Tibial artery (tissue), 4 donors: ENCODE results near the gene MFSD6.

ENCODE experiments used
- DNase-seq, 2 donors: peaks; one replicate each; pipeline ENCODE4 v3.0.0-alpha.2; 2019
- H3K27ac ChIP-seq, 2 donors: fragments of 200-600 bp; sonication (generic) in 1 of 2; 1 replicate in 1 of 2; 2 replicates in 1 of 2; pipeline ENCODE4 v1.5.1; 2018 to 2019; ENCODE audit warnings: mild to moderate bottlenecking in 1 of 2
- H3K27me3 ChIP-seq, 2 donors: fragments of 200-600 bp; sonication (generic) in 1 of 2; one replicate each; pipeline versions ENCODE4 v1.5.1 to v1.6.0; 2016 to 2019
- H3K36me3 ChIP-seq, 3 donors: fragments of 200-600 bp; sonication (generic) in 2 of 3; one replicate each; pipeline ENCODE4 v1.5.1; 2016 to 2019; ENCODE audit warnings: mild to moderate bottlenecking in 2 of 3
- H3K4me1 ChIP-seq, 4 donors: fragments of 200-600 bp; sonication (generic) in 2 of 4; 1 replicate in 3 of 4; 2 replicates in 1 of 4; pipeline ENCODE4 v1.5.1; 2016 to 2019
- H3K4me3 ChIP-seq, 2 donors: fragments of 200-600 bp; sonication (generic) in 1 of 2; 1 replicate in 1 of 2; 2 replicates in 1 of 2; pipeline ENCODE4 v1.5.1; 2018 to 2019; ENCODE audit warnings: mild to moderate bottlenecking in 2 of 2
- H3K9me3 ChIP-seq, 3 donors: fragments of 200-600 bp; sonication (generic) in 1 of 3; one replicate each; pipeline ENCODE4 v1.5.1; 2016 to 2019
- CTCF ChIP-seq, 2 experiments: fragments of 200-600 bp in 1 of 2; fragments of 450-650 bp in 1 of 2; IDR thresholded peaks; one replicate each; pipeline ENCODE4 v1.5.1; 2017 to 2019; ENCODE audit warnings: antibody characterized with exemption in 2 of 2, mild to moderate bottlenecking in 1 of 2, moderate library complexity in 1 of 2
- intact Hi-C: fragments of 100-400 bp; cut with DNase I; formaldehyde crosslinking; loops from one replicate; pipeline ENCODE4 v1.15.0; 2023; ENCODE audit warnings: low total_unique reads

MFSD6 gene

GRCh38 chr2:190410166-190410565 lies 2.0 kb downstream of the MFSD6 start:
- intact Hi-C loops = no loop called here
- H3K27me3 ChIP-seq = no peaks in the 10 kb centered on the region
- H3K27ac ChIP-seq = no peak overlapping the region
- no peak for DNase-seq
- no peaks in the 10 kb centered on the region for H3K9me3 ChIP-seq
- H3K36me3 ChIP-seq = no peaks in the 10 kb centered on the region
- peaks cover 0 to 14% (median 9%) of the 10 kb centered on the region in 4 donors for H3K4me1 ChIP-seq
- H3K4me3 ChIP-seq = no peak overlapping the region
- no peak for TF ChIP-seq CTCF (IDR thresholded peaks at IDR 0.05)

GRCh38 chr2:190412966-190413365 lies 4.8 kb downstream of the MFSD6 start:
- intact Hi-C loops = no loop called here
- Histone ChIP-seq H3K9me3 (no peaks in the 10 kb centered on the region), H3K27me3 (no peaks in the 10 kb centered on the region), H3K4me3 (no peak overlapping the region), H3K36me3 (no peaks in the 10 kb centered on the region), H3K27ac (no peak overlapping the region), H3K4me1 (peaks cover 0 to 14% (median 7%) of the 10 kb centered on the region in 4 donors)
- DNase-seq = no peak
- TF ChIP-seq CTCF (IDR thresholded peaks at IDR 0.05) = no peak

DNA sequence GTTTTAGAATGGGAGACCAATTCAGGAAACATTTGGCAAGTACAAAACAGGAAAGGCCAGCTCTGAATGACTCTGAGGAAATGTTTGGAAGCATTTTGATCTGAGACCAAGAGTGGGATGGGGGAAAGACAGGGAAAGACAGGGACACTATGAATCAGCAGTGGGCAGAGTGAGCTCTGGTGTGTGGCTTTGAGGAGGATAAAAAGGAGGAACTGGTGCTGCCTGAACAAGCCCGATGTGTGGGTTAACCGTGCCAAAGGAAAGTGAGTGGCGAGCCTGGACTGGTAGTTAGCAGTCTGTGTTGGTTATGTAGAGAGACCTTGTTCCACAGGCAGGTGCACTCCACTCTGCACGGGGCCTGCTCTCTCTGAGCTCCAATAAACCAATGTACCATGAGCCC lies 5.3 kb downstream of the MFSD6 start:
- Histone ChIP-seq H3K4me1 (peaks cover 0 to 14% (median 7%) of the 10 kb centered on the region in 4 donors), H3K4me3 (no peak overlapping the region), H3K27ac (no peak overlapping the region), H3K36me3 (no peaks in the 10 kb centered on the region), H3K27me3 (no peaks in the 10 kb centered on the region), H3K9me3 (no peaks in the 10 kb centered on the region)
- DNase-seq = no peak
- intact Hi-C loops = no loop called here
- no peak for TF ChIP-seq CTCF (IDR thresholded peaks at IDR 0.05)

GRCh38 chr2:190415251-190415650 lies 7.1 kb downstream of the MFSD6 start:
- Histone ChIP-seq H3K36me3 (no peaks in the 10 kb centered on the region), H3K27ac (no peak overlapping the region), H3K4me3 (no peak overlapping the region), H3K9me3 (no peaks in the 10 kb centered on the region), H3K4me1 (peaks cover 0 to 13% (median 0%) of the 10 kb centered on the region in 4 donors), H3K27me3 (no peaks in the 10 kb centered on the region)
- TF ChIP-seq CTCF (IDR thresholded peaks at IDR 0.05) = no peak
- DNase-seq = no peak
- intact Hi-C loops = no loop called here

- no peak overlapping the region for H3K27ac ChIP-seq
- intact Hi-C loops = no loop called here
These were observed 7.9 kb downstream of the MFSD6 start for GRCh38 chr2:190415794-190416775.

More at GRCh38 chr2:190415794-190416775, 7.9 kb downstream of the MFSD6 start:
- no peaks in the 10 kb centered on the region for H3K36me3 ChIP-seq
- H3K27me3 ChIP-seq = no peaks in the 10 kb centered on the region
- H3K4me1 ChIP-seq = peaks cover 0 to 13% (median 0%) of the 10 kb centered on the region in 4 donors
- no peak for TF ChIP-seq CTCF (IDR thresholded peaks at IDR 0.05)
- H3K9me3 ChIP-seq = no peaks in the 10 kb centered on the region
- no peak for DNase-seq
- H3K4me3 ChIP-seq = no peak overlapping the region
